ENCODE data around the gene CMTM5.
"Not testable (repeated sequence)": the region's sequence is repeated elsewhere in the genome, so short reads cannot be mapped to it uniquely, and the experiment has no call there.

The CMTM5 gene

GRCh38 chr14:23378612-23379220, 1.9 kb downstream of the CMTM5 start:
- no peak for DNase-seq (ENCODE audit: low read depth in 2 of 2)

GRCh38 chr14:23379366-23380196, 2.7 kb downstream of the CMTM5 start:
- peak in 1 of 2 donors; percentile 49 for DNase-seq (ENCODE audit: low read depth in 2 of 2)

- DNase-seq (ENCODE audit: low read depth in 2 of 2): no peak
Measured at GRCh38 chr14:23380197-23380914, 3.5 kb downstream of the CMTM5 start.

GRCh38 chr14:23380976-23381375, 4.1 kb downstream of the CMTM5 start:
- no peak for DNase-seq (ENCODE audit: low read depth in 2 of 2)

- no peak for DNase-seq (ENCODE audit: low read depth in 2 of 2)
Measured at GRCh38 chr14:23381871-23382270, 5.0 kb downstream of the CMTM5 start.

- no peak for DNase-seq (ENCODE audit: low read depth in 2 of 2)
Measured at GRCh38 chr14:23382276-23382675, 5.4 kb downstream of the CMTM5 start.

- no peak for DNase-seq (ENCODE audit: low read depth in 2 of 2)
Measured at GRCh38 chr14:23382731-23383440, 6.0 kb downstream of the CMTM5 start.

- no peak for DNase-seq (ENCODE audit: low read depth in 2 of 2)
Measured at GRCh38 chr14:23384364-23385080, 7.7 kb downstream of the CMTM5 start.

GRCh38 chr14:23385244-23385641, 8.4 kb downstream of the CMTM5 start:
- DNase-seq (ENCODE audit: low read depth in 2 of 2): no peak

GRCh38 chr14:23385642-23386265, 8.9 kb downstream of the CMTM5 start:
- DNase-seq (ENCODE audit: low read depth in 2 of 2): no peak

- DNase-seq (ENCODE audit: low read depth in 2 of 2): not testable (repeated sequence)
Measured at GRCh38 chr14:23386266-23386657, 9.4 kb downstream of the CMTM5 start.

- DNase-seq (ENCODE audit: low read depth in 2 of 2): no peak
Measured at GRCh38 chr14:23386999-23387398, 10.2 kb downstream of the CMTM5 start.

- DNase-seq (ENCODE audit: low read depth in 2 of 2): no peak
Measured at GRCh38 chr14:23387916-23388882, 11.4 kb downstream of the CMTM5 start.

GRCh38 chr14:23388996-23389395, 12.2 kb downstream of the CMTM5 start:
- no peak for DNase-seq (ENCODE audit: low read depth in 2 of 2)

GRCh38 chr14:23389396-23389795, 12.6 kb downstream of the CMTM5 start:
- DNase-seq (ENCODE audit: low read depth in 2 of 2): no peak

- not testable (repeated sequence) for DNase-seq (ENCODE audit: low read depth in 2 of 2)
Measured at GRCh38 chr14:23389871-23390270, 13.0 kb downstream of the CMTM5 start.

GRCh38 chr14:23392613-23393012, 15.8 kb downstream of the CMTM5 start:
- DNase-seq (ENCODE audit: low read depth in 2 of 2): no peak

- DNase-seq (ENCODE audit: low read depth in 2 of 2): no peak
Measured at GRCh38 chr14:23396126-23396525, 19.3 kb downstream of the CMTM5 start.

GRCh38 chr14:23396781-23397407, 20.0 kb downstream of the CMTM5 start:
- no peak for DNase-seq (ENCODE audit: low read depth in 2 of 2)

Measured in stimulated activated CD8-positive, alpha-beta memory T cell treated with anti-CD3 and anti-CD28 coated beads, Interleukin-7, amount 100 ng/mL, for 4 hours (primary cell).